ENCODE data around the gene PSMC5. TPM values are rescaled to one million over a fixed set of nuclear protein-coding genes. Genes with fewer than 3 reads are reported as not detected.
"Not testable (repeated sequence)": the region's sequence is repeated elsewhere in the genome, so short reads cannot be mapped to it uniquely, and the experiment has no call there.

Gene PSMC5
- total RNA-seq, 1 donor from 2014 or later: 116 TPM

DNA sequence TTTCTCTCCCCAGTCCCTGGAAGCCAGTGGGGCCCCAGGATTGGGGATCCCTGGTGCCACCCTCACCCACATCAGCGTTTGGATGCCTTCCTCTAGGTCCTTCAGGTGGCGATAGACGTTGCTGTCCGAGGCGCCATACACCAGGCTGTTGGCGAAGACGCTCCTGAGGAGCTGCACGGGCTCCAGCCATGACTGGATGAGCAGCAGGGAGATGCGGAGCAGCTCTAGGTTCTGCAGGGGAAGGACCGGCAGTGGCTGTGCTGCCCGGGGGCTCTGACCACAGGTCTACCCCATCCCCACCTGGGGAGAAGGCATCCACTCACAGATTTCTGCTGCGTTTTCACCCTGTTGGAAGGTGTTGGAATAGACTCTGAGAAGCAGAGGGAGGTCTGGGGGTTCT is 53.5 kb downstream of the PSMC5 start:
- Histone ChIP-seq H3K4me2 (ENCODE audit: low read length) (no peak overlapping the region), H3K4me3 (ENCODE audit: insufficient read depth, low read depth, low read length) (no peak overlapping the region), H3K27ac (ENCODE audit: low read depth, low read length) (no peak overlapping the region), H2AFZ (ENCODE audit: low read depth, low read length) (no peak overlapping the region), H3K36me3 (ENCODE audit: insufficient read depth, low read length) (no peaks in the 10 kb centered on the region), H4K20me1 (ENCODE audit: insufficient read depth, low read length) (no peaks in the 10 kb centered on the region), H3K9me3 (ENCODE audit: insufficient read depth, low read depth, low read length) (no peaks in the 10 kb centered on the region), H3K79me2 (ENCODE audit: insufficient read depth, low read length) (no peaks in the 10 kb centered on the region), H3K4me1 (ENCODE audit: insufficient read depth, low read length) (no peaks in the 10 kb centered on the region), H3K9ac (ENCODE audit: low read length) (no peak overlapping the region), H3K27me3 (ENCODE audit: insufficient read depth, low read length) (peaks cover 3% of the 10 kb centered on the region)
- peaks cover 11% of the 10 kb centered on the region for H3K27me3 Mint-ChIP-seq (ENCODE audit: low read depth, unreplicated experiment)
- FAIRE-seq (no peak), DNase-seq (ENCODE audit: low read depth) (no peak)
- no peak overlapping the region for H3K4me3 Mint-ChIP-seq (ENCODE audit: unreplicated experiment)
- H3K27ac Mint-ChIP-seq (ENCODE audit: unreplicated experiment): no peak overlapping the region
- peaks cover 1% of the 10 kb centered on the region for H3K4me1 Mint-ChIP-seq (ENCODE audit: low read depth, unreplicated experiment)
- peaks cover 3% of the 10 kb centered on the region for H3K36me3 Mint-ChIP-seq (ENCODE audit: low read depth, unreplicated experiment)
- no peaks in the 10 kb centered on the region for H3K9me3 Mint-ChIP-seq (ENCODE audit: unreplicated experiment)
- TF ChIP-seq CTCF (IDR thresholded peaks at IDR 0.05; ENCODE audit: insufficient read depth, low read depth, low read length) (no peak), EZH2 (IDR thresholded peaks at IDR 0.05; ENCODE audit: insufficient read depth, low read length) (no peak)

DNA sequence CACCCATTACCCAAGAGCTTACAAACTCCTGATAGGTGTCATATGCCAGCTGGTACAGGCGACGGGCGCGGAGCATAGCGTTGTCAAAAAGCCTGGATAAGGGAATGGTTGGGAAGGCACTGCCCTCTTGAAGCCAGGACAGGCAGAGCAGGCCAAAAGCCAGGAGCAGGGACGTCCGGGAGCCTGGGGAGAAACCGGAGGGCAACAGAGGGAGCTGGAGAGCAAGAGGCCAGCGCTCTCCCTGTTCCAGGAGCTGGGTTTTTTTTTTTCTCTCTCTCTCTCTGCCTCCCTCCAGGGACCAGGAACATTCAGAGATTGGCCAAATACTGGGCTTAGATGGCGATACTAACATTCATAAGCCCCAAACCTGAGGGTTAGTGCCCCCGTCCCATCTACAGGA is 54.1 kb downstream of the PSMC5 start:
- H3K27me3 Mint-ChIP-seq (ENCODE audit: low read depth, unreplicated experiment): peaks cover 11% of the 10 kb centered on the region
- H3K9ac ChIP-seq (ENCODE audit: low read length); H3K79me2 ChIP-seq (ENCODE audit: insufficient read depth, low read length); FAIRE-seq; H2AFZ ChIP-seq (ENCODE audit: low read depth, low read length); H3K4me1 ChIP-seq (ENCODE audit: insufficient read depth, low read length); H3K9me3 ChIP-seq (ENCODE audit: insufficient read depth, low read depth, low read length); H3K4me2 ChIP-seq (ENCODE audit: low read length); H3K27me3 ChIP-seq (ENCODE audit: insufficient read depth, low read length); H3K27ac ChIP-seq (ENCODE audit: low read depth, low read length); DNase-seq (ENCODE audit: low read depth); H3K27ac Mint-ChIP-seq (ENCODE audit: unreplicated experiment); H4K20me1 ChIP-seq (ENCODE audit: insufficient read depth, low read length); H3K4me1 Mint-ChIP-seq (ENCODE audit: low read depth, unreplicated experiment); H3K4me3 Mint-ChIP-seq (ENCODE audit: unreplicated experiment); H3K4me3 ChIP-seq (ENCODE audit: insufficient read depth, low read depth, low read length); H3K36me3 ChIP-seq (ENCODE audit: insufficient read depth, low read length); H3K9me3 Mint-ChIP-seq (ENCODE audit: unreplicated experiment); H3K36me3 Mint-ChIP-seq (ENCODE audit: low read depth, unreplicated experiment): not testable (repeated sequence)

Other genes with a start within 250 kb of the PSMC5 start
- 18.9 and 19.5 TPM in 2 replicates for gene TACO1, start 226.5 kb upstream of the PSMC5 start, total RNA-seq
- gene MAP3K3, start 205.0 kb upstream of the PSMC5 start, total RNA-seq: 28.3 and 30.5 TPM in 2 replicates
- 54.8 and 55.0 TPM in 2 replicates for gene LIMD2, start 127.3 kb upstream of the PSMC5 start, total RNA-seq
- gene STRADA, start 85.6 kb upstream of the PSMC5 start, total RNA-seq: 28.6 and 35.7 TPM in 2 replicates
- 92.8 and 95.6 TPM in 2 replicates for gene CCDC47, start 53.8 kb upstream of the PSMC5 start, total RNA-seq
- gene DDX42, start 53.3 kb upstream of the PSMC5 start, total RNA-seq: 120 and 125 TPM in 2 replicates
- 41.8 and 50.2 TPM in 2 replicates for gene FTSJ3, start 232 bp downstream of the PSMC5 start, total RNA-seq
- gene SMARCD2, start 15.3 kb downstream of the PSMC5 start, total RNA-seq: 33.9 and 34.5 TPM in 2 replicates
- 4.3 and 5.8 TPM in 2 replicates for gene CSH2, start 46.2 kb downstream of the PSMC5 start, total RNA-seq
- gene GH2, start 54.5 kb downstream of the PSMC5 start, total RNA-seq: not detected in 2 replicates
- 8.9 and 15.5 TPM in 2 replicates for gene CSH1, start 69.1 kb downstream of the PSMC5 start, total RNA-seq
- not detected in 2 replicates for gene CSHL1, start 83.8 kb downstream of the PSMC5 start, total RNA-seq
- not detected in 2 replicates for gene GH1, start 91.4 kb downstream of the PSMC5 start, total RNA-seq
- gene CD79B, start 104.9 kb downstream of the PSMC5 start, total RNA-seq: 0.25 TPM in 1 of 2 replicates, not detected in the other
- gene SCN4A, start 145.5 kb downstream of the PSMC5 start, total RNA-seq: 0.22 and 0.43 TPM in 2 replicates
- gene PRR29, start 170.9 kb downstream of the PSMC5 start, total RNA-seq: 0.54 and 0.94 TPM in 2 replicates
- gene ICAM2, start 193.2 kb downstream of the PSMC5 start, total RNA-seq: not detected in 2 replicates